Activated CD8-positive, alpha-beta memory T cell treated with anti-CD3 and anti-CD28 coated beads for 1 hour (primary cell): ENCODE results near the gene TMEM235.
A peak's percentile ranks its signal among the peaks of the same experiment; 100 is the strongest.
"Not testable (repeated sequence)": the region's sequence is repeated elsewhere in the genome, so short reads cannot be mapped to it uniquely, and the experiment has no call there.

Source experiments
- DNase-seq, 2 donors: peaks; one replicate each; pipeline ENCODE4 v3.0.0-alpha.2; 2020; ENCODE audit warnings: low read depth in 1 of 2; ENCODE audit errors: extremely low read depth in 1 of 2

Gene TMEM235

GRCh38 chr17:78237401-78238012 lies 6.1 kb downstream of the TMEM235 start:
- DNase-seq = no peak

DNA sequence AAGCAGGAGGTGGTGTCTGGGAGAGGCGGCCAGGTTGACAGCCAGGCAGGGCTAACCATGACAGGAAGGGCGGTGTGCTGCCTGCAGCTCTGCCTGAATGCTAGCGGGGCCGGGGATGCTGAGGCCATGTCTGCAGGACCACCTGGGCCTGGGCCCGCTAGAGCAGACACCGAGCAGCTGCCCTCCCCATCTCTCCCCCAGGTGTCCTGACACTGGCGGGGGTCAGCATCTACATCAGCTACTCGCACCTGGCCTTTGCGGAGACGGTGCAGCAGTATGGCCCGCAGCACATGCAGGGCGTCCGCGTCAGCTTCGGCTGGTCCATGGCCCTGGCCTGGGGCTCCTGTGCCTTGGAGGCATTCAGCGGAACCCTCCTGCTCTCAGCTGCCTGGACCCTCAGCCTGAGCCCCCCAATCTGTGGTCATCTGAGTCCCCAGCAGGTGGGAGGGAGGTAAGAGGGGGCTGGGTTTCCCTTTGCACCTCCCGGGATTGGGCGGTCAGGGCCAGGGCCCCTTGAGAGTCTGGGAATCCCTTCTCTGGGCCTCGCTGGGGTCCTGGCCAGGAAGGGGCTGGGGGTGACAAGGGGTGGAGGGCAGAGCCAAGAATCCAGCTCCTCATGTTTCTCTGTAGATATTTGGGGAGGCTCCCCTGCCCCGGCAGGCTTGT lies 7.5 kb downstream of the TMEM235 start:
- no peak for DNase-seq

GRCh38 chr17:78239489-78239931 lies 8.1 kb downstream of the TMEM235 start:
- DNase-seq = no peak

DNA sequence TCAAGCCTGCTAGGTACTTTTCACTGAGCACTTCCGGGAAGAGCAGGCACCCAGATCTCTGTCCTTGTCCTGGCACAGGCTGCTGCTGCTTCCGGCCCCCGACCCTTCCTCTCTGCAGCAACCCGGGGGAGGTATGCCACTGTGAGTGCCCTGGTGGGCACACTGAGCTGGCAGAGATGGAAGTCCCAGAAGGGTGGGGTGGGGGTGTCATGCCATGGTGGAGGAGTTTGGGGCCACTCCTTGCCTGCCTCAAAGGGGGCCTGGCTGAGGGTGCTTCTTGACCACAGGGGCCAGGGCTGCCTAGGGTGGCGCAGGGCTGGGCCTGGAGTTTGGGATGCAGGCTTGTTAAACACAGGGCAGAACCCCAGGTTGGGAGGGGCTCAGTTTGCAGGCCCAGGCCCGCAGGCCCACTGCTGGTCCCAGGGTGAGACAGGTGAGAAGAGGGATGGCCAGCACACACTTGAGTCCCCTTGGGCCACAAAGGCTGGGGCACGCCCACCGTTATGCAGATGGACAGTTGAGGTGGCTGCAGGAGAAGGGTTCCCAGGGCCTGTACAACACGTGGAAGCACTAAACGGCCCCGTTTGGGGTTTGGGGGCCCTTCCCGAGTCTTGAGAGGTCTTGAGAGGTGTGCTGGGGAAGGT lies 8.7 kb downstream of the TMEM235 start:
- DNase-seq = no peak

DNA sequence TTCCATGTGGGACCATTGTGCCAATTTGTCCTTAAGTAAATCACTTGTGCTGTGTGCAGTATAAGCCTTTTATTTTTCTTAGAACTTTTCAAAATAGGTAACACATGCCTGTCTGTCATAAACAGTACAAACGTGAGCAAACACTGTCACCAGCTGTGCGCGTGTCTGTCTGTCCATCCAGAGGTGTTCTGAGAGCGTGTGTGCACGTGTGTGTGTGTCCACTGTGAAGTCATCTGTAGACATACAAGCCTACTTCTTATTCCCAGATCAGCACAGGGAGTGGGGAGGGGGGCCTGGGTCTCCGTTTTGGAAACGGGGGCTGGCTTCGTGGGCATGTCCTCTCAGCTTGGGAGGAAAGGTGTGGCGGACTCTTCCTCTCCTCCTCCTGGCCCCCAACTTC lies 9.4 kb downstream of the TMEM235 start:
- DNase-seq = no peak

- DNase-seq = no peak
Measured at GRCh38 chr17:78241277-78242023, 10.0 kb downstream of the TMEM235 start.

- no peak for DNase-seq
Measured at GRCh38 chr17:78242024-78242742, 10.8 kb downstream of the TMEM235 start.

- no peak for DNase-seq
Measured at GRCh38 chr17:78247304-78247703, 15.9 kb downstream of the TMEM235 start.

GRCh38 chr17:78248051-78248914 lies 16.9 kb downstream of the TMEM235 start:
- DNase-seq = no peak

GRCh38 chr17:78249074-78249817 lies 17.8 kb downstream of the TMEM235 start:
- no peak for DNase-seq

- no peak for DNase-seq
Measured at GRCh38 chr17:78249818-78250806, 18.7 kb downstream of the TMEM235 start.

DNA sequence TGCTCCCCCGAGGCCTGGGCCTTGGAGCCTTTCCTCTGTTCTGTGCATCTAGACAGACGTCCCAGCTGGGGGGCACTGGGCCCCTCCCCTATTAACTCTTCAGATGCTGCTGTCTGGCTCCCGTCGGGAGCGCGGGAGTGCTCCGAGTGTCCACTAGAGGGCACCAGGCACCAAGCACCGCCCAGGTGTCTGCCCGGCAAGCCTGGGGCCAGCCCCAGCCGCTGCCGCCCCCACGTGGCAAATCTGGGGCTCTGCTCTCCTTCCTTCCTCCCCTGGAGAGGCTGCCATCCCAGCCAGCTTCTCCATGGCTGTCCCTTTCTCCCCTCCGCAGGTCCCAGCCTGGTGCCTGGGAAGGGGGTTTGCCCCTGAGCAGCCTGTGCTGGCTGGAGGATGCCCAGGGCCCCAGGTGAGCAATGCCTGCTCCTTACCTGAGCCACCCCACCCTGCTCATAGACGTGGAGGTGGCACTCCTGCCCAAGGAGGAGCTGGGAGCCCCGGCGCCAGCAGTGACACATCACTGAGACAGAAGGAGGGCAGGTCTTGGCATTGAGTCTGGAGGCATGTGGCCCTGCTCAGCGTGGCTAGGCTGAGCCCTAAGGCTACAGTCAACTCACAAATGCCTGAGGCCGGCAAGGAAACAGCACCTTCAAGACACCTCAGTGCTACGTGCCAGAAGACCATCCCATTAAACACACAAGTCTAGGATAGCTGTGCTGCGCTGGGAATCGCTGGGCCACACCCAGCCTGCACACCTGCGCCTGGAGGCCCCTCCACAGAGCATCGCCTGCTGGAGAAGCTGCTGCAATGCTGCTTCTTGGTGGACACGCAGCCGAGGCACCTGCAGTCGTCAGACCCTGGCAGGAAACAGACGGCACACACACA lies 19.7 kb downstream of the TMEM235 start:
- DNase-seq = peak; percentile 45 to 72

DNA sequence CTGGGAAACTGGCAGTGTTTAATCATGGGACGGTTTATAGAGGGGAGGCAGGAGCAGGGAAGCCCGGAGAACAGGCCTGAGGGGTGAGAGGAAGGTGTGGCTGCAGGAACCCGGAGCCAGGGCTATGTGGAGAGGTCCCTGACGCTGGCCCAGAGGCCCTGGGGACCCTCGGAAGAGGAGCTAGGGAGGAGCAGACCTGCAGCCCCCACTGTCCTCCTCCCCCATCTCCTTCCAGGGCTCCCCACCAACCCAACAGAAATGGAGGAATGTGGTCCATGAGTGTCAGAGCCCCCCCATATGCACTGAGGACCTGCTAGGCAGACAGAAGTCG lies 20.3 kb downstream of the TMEM235 start:
- DNase-seq = no peak

GRCh38 chr17:78252111-78252634 lies 20.7 kb downstream of the TMEM235 start:
- DNase-seq = peak; percentile 49 to 70

DNA sequence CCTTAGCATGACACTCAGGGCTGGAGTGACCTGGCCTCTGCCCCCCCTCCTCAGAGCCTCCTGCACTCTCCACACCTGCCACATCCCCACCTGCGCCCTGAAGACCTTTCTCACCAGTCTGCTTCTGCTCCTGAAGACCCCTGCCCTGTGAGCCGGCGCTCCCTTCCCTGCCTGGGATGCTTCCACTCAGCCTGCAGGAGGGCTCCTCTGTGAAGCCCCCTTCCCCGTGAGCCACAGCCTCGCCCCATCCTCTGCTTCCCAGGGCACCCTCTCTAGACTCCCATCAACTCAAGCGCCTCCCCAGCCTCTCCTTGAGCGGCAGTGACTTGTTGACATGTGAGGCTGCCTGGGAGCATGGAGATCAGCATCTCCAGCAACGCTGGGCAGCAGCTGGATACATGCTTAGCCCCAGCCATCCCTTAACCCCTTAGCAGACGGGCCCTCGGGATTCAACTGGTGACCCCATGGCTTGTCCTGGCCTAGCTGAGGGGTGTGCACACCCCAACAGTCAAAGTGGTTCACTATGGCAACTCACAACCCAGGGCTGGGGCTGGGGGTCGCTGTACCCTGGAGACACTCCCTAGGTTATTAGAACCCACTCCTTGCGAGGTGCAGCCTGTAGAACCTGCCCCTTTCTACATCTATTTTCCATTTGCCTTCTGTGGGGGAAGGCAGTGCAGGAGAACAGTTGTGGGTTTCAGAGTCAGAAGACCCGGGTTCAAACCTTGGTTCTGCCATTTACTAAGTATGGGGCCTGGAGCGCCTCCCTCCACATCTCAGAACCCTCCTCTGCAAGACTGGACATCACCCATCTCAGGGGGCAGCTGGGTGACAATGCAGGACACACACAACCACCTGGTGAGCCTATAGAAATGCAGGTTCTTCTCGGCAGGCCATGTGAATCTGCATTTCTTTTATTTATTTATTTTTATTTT lies 21.5 kb downstream of the TMEM235 start:
- no peak for DNase-seq

DNA sequence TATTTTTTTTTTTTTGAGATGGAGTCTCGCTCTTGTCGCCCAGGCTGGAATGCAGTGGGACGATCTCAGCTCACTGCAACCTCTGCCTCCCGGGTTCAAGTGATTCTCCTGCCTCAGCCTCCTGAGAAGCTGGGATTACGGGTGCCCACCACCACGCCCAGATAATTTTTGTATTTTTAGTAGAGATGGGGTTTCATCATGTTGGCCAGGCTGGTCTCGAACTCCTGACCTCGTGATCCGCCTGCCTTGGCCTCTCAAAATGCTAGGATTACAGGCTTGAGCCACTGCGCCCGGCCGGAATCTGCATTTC lies 22.2 kb downstream of the TMEM235 start:
- DNase-seq = not testable (repeated sequence)
